HG02763 (cell line): ENCODE results near the gene PACSIN2.
"Not testable (repeated sequence)": the region's sequence is repeated elsewhere in the genome, so short reads cannot be mapped to it uniquely, and the experiment has no call there.

Source experiments
- ATAC-seq: cut with Tn5 transposase; IDR thresholded peaks from one replicate; pipeline ENCODE4 v1.9.1; 2021; ENCODE audit warnings: mild to moderate bottlenecking, moderate library complexity; ENCODE audit not compliant: unreplicated experiment

Gene PACSIN2

GRCh38 chr22:42992886-42993479 is 22.0 kb downstream of the PACSIN2 start:
- no peak for ATAC-seq

GRCh38 chr22:42992092-42992491 is 22.9 kb downstream of the PACSIN2 start:
- ATAC-seq, result no peak

DNA sequence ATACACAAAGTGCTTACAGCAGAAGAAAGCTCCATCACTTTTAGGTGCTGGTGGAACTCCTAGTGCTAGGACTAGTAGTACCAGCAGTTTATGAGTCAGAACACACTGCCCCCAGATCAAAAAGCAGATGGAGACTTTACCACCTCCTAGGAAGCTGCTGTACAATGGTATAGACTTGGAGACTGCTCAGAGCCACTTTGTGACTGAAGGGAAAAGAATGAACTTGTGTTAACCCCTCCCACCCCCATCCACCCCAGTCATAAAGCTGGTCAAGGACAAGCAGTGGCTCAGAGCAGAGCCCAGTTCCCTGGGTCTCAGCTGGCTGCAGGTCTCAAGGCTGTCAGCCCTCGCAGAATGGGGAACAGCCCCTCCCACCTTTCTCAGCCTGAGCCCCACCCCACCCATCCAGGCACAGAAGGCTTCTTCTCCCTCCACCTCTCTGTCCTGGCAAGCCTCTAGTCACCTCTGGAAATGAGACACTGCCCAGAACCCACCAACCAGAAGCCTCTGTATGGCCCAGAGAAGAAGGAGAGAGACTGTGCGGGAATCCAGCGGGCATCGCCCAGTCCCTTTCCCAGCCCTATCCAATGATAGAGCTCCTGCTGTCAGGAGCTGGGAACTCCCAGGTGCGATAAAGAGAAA is 23.8 kb downstream of the PACSIN2 start:
- ATAC-seq, result no peak

DNA sequence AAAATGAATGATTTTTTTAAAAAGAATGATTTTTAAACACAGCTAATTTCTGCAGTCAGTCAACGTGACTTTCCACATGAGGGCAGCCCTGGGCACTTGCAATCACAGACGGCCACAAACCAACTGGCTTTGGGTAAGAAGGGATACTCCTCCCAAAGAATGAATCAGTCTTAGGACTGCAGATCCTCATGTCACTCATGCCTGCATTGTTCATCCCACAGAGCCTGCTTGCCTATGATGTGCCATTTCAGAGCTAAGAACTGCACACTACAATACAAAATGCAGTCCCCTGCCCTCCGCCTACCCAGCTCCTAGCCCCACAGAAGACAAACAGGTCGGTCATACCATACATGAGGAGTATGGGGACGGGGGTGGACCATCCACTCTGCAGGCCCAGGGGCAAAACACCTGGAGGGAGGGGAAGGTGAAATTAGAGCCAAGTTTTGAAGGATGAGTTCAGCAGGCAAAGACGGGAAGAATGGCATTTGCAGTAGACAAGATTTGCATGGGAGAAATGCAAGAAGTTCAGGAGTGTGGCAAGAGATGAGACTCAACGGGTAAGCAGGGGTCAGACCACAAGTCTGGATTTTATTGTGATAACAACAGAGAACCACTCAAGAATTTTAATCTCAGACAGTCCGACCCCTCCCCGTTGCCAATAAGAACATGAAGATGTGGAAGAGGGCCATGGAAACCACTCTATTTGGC is 24.7 kb downstream of the PACSIN2 start:
- ATAC-seq, result no peak

- no peak for ATAC-seq
These were observed 28.8 kb downstream of the PACSIN2 start for GRCh38 chr22:42986115-42986514.

DNA sequence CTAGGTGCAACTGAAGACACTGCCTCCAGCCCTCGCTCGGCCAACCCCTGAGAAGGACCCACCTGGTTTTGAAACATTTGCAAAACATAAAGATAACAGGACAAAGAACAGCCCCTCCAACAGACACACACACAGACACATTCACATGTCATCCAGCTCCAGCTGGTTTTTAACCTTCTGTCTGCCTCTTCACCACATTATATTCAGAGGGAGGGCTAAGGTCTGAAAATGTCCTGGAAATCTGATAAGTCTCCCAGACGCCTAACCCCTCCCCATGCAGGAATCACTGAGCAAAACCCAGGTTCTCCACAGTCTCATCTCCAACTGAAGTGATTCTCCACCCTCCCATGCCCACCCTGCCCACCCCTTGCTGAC is 29.4 kb downstream of the PACSIN2 start:
- no peak for ATAC-seq

GRCh38 chr22:42984814-42985530 is 30.0 kb downstream of the PACSIN2 start:
- ATAC-seq, result no peak

- no peak for ATAC-seq
These were observed 30.6 kb downstream of the PACSIN2 start for GRCh38 chr22:42984397-42984796.

DNA sequence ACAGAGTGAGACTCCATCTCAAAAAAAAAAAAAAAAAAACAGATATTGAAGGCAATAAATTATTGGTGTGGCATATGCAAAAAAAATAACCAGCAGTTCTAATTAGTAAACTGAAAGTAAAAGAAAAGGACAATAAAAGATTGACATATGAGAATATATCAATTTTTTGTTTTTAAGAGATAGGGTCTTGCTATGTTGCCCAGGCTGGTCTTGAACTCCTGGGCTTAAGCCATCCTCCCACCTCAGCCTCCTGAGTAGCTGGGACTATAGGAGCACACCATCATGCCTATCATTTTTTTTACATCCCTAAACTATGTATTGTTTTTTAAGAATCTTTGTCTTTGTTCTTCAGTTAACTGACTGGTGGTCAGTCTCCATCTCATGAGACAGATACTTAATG is 31.5 kb downstream of the PACSIN2 start:
- ATAC-seq, result no peak

DNA sequence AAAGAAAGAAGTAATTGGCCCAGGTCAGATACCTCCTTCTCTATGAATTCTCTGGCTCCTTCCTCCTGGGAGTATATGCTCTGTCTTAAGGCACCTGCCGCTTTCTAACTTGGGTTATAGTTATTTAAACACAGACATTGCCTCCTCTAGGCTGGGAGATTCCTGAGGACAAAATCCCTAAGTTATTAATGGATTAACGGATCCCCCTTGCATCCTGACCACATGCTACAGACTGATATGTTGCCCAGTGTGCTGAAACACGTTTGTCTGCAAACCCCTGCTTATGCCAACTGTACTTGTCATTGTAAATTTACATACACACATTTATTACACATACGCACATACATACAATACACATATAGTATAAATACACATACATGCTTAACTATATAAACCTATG is 35.3 kb downstream of the PACSIN2 start:
- no peak for ATAC-seq

DNA sequence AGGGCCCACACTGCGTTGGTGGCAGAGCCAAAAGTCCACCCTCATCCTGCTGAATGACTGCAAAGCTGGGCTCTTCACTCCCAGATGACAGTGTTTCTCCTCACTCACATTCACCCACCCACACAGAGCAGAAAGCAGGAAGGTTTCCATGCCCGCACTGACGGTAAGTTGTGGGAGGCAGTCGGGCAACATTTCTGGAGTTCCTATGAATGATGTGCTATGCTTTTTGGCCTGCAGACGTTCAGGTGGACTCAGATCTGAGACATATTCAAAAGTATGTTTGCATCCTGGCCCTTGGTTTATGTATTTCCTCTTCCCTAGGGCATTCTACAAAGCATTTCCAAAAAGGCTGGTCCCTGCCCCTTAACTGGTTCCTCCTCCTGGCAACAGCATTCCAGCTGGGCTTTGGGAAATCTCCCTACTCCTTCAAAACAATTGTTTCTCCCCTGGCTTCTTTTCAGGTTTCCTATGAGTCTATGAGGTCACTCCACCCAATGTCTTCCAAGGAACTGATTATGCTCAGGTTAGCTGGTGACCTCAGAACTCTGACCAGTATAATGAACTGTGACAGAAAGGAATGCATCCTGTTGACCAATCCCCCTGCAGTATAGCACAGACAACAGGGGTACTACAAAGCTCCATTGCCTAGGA is 36.4 kb downstream of the PACSIN2 start:
- ATAC-seq, result no peak

GRCh38 chr22:42977569-42977968 is 37.4 kb downstream of the PACSIN2 start:
- no peak for ATAC-seq

DNA sequence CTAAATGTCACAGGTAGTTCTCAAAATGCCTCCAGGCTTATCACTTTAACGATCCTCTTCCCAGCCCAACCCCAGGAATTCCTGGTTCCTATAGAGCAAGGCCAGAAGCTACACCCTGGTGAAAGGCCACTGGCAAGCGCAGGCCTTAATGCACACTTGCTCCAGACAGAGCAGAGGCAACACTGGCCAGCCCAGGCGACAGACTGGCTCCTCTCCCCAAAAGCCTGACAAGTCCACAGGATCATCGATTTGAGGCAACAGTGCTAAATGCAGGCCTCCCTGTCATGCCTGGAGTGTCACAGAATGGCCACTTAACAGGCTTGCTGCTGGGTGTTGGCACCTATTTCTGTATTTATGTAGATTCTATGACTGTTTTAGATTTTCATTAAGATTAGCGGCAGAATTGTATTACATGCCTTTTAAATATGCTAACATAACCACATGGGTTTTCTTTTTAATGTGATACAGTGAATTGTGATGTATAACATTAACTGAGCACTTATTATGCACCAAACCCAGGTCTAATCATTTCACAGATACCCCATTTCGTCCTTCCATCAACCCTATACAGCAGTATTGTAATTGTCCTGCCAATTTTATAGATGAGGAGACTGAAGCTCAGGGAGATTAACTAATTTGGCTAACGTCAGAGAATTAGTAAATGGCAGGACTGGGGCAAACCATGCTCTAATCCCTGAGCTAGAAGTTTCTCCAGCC is 38.6 kb downstream of the PACSIN2 start:
- ATAC-seq, result no peak

GRCh38 chr22:42974223-42974622 is 40.7 kb downstream of the PACSIN2 start:
- no peak for ATAC-seq

DNA sequence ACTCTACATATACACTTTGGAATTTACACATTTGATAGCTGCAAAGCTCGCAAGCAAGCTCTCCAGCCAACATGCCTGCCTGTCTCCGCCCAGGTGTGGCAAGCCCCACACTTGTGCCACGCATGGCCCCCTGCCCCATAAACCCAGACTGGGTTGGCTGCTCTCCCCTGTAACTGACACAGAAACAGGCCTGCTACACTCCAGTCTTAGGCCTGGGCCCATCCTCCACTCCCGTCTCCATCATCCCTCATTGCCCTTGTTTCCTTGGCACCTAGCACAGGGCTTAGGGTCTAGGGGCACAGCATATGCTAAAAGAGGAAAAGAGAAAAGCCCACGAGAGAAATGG is 41.4 kb downstream of the PACSIN2 start:
- no peak for ATAC-seq

- no peak for ATAC-seq
These were observed 42.1 kb downstream of the PACSIN2 start for GRCh38 chr22:42972649-42973535.

DNA sequence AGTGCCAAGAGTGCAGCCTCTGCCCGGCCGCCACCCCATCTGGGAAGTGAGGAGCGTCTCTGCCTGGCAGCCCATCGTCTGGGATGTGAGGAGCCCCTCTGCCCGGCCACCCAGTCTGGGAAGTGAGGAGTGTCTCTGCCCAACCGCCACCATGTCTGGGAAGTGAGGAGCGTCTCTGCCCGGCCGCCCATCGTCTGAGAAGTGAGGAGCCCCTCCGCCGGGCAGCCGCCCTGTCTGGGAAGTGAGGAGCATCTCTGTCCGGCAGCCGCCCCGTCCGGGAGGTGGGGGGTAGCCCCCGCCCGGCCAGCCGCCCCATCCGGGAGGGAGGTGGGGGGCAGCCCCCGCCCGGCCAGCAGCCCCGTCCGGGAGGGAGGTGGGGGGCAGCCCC is 43.5 kb downstream of the PACSIN2 start:
- not testable (repeated sequence) for ATAC-seq

DNA sequence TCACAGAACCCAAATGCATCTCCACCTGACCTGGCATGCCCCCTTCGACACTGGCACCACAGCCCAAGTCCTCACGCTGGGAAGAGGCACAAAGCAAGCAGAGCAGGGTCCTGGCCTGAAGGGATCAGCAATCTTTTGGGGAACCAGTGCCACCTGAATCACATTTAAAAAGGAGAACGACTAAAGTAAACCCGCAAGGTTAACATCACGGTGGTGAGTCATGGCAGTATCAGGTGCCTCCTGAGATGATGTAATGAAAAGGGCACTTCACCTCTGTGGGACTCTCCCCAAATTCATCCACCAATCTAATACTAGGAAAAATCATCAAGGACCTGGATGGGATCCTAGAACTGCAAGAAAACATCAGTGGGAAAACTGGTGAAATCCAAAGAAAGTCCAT is 44.9 kb downstream of the PACSIN2 start:
- no peak for ATAC-seq

GRCh38 chr22:42969348-42969975 is 45.5 kb downstream of the PACSIN2 start:
- ATAC-seq, result no peak
